NCI-H82 (cell line): ENCODE measurements around the gene AGTPBP1.
A peak's percentile ranks its signal among the peaks of the same experiment; 100 is the strongest.
"Not testable (repeated sequence)": the region's sequence is repeated elsewhere in the genome, so short reads cannot be mapped to it uniquely, and the experiment has no call there.

Experiments used
- DNase-seq: peaks from one replicate; lab custom pipeline; 2025; lab: John Stamatoyannopoulos, UW

The AGTPBP1 gene

GRCh38 chr9:85741875-85742596 lies at the start of gene AGTPBP1:
Gene AGTPBP1 (minus strand): TSS chr9:85741954. CDS start chr9:85712533, 29,421 bp downstream.
- peak; percentile 99 for DNase-seq

- DNase-seq, result not testable (repeated sequence)
These were observed 44.4 kb upstream of the AGTPBP1 start for GRCh38 chr9:85786116-85786515.

GRCh38 chr9:85773844-85774243 lies 32.1 kb upstream of the AGTPBP1 start:
- DNase-seq, result not testable (repeated sequence)

- DNase-seq, result not testable (repeated sequence)
These were observed 20.0 kb upstream of the AGTPBP1 start for GRCh38 chr9:85761802-85762201.

- not testable (repeated sequence) for DNase-seq
These were observed 16.0 kb upstream of the AGTPBP1 start for GRCh38 chr9:85757716-85758115.

GRCh38 chr9:85756216-85756615 lies 14.5 kb upstream of the AGTPBP1 start:
- DNase-seq, result not testable (repeated sequence)

- DNase-seq, result no peak
These were observed 4.6 kb upstream of the AGTPBP1 start for GRCh38 chr9:85746309-85746708.

GRCh38 chr9:85745203-85745602 lies 3.4 kb upstream of the AGTPBP1 start:
- no peak for DNase-seq

GRCh38 chr9:85744480-85744879 lies 2.7 kb upstream of the AGTPBP1 start:
- no peak for DNase-seq

GRCh38 chr9:85743275-85744128 lies 1.7 kb upstream of the AGTPBP1 start:
- DNase-seq, result peak; percentile 32

- DNase-seq, result no peak
These were observed 813 bp upstream of the AGTPBP1 start for GRCh38 chr9:85742597-85742936.

- peak; percentile 79 for DNase-seq
These were observed 469 bp downstream of the AGTPBP1 start for GRCh38 chr9:85741095-85741874.

GRCh38 chr9:85740787-85741094 lies 1.0 kb downstream of the AGTPBP1 start:
- no peak for DNase-seq

GRCh38 chr9:85738509-85738908 lies 3.2 kb downstream of the AGTPBP1 start:
- peak; percentile 76 for DNase-seq

- no peak for DNase-seq
These were observed 4.1 kb downstream of the AGTPBP1 start for GRCh38 chr9:85737671-85738070.

GRCh38 chr9:85730916-85731630 lies 10.7 kb downstream of the AGTPBP1 start:
- DNase-seq, result no peak

GRCh38 chr9:85729882-85730281 lies 11.9 kb downstream of the AGTPBP1 start:
- peak; percentile 26 for DNase-seq

- no peak for DNase-seq
These were observed 14.3 kb downstream of the AGTPBP1 start for GRCh38 chr9:85727500-85727899.

GRCh38 chr9:85726737-85727136 lies 15.0 kb downstream of the AGTPBP1 start:
- no peak for DNase-seq

GRCh38 chr9:85723215-85723614 lies 18.5 kb downstream of the AGTPBP1 start:
- no peak for DNase-seq

- not testable (repeated sequence) for DNase-seq
These were observed 22.3 kb downstream of the AGTPBP1 start for GRCh38 chr9:85719411-85719810.

- not testable (repeated sequence) for DNase-seq
These were observed 23.9 kb downstream of the AGTPBP1 start for GRCh38 chr9:85717818-85718217.
